CD1c-positive myeloid dendritic cell (primary cell): ENCODE data around the gene NOSTRIN.
"Not testable (repeated sequence)": the region's sequence is repeated elsewhere in the genome, so short reads cannot be mapped to it uniquely, and the experiment has no call there.

Experiments
- DNase-seq: peaks from one replicate; pipeline ENCODE4 v3.0.0-alpha.2; 2016; ENCODE audit errors: extremely low spot score

NOSTRIN gene

GRCh38 chr2:168819050-168819715 is 16.7 kb downstream of the NOSTRIN start:
- DNase-seq, result no peak

GRCh38 chr2:168819829-168820489 is 17.5 kb downstream of the NOSTRIN start:
- no peak for DNase-seq

GRCh38 chr2:168821577-168821976 is 19.1 kb downstream of the NOSTRIN start:
- DNase-seq, result no peak

GRCh38 chr2:168821992-168822391 is 19.6 kb downstream of the NOSTRIN start:
- DNase-seq, result no peak

GRCh38 chr2:168825126-168825525 is 22.7 kb downstream of the NOSTRIN start:
- DNase-seq, result no peak

- DNase-seq, result no peak
These were observed 28.5 kb downstream of the NOSTRIN start for GRCh38 chr2:168830958-168831357.

GRCh38 chr2:168831662-168832061 is 29.2 kb downstream of the NOSTRIN start:
- no peak for DNase-seq

- DNase-seq, result no peak
These were observed 33.5 kb downstream of the NOSTRIN start for GRCh38 chr2:168835969-168836368.

GRCh38 chr2:168841445-168841844 is 39.0 kb downstream of the NOSTRIN start:
- DNase-seq, result no peak

GRCh38 chr2:168843253-168843652 is 40.8 kb downstream of the NOSTRIN start:
- no peak for DNase-seq

GRCh38 chr2:168848225-168848624 is 45.8 kb downstream of the NOSTRIN start:
- DNase-seq, result no peak

GRCh38 chr2:168849610-168850009 is 47.2 kb downstream of the NOSTRIN start:
- no peak for DNase-seq

GRCh38 chr2:168850846-168851245 is 48.4 kb downstream of the NOSTRIN start:
- DNase-seq, result no peak

GRCh38 chr2:168851674-168852320 is 49.4 kb downstream of the NOSTRIN start:
- no peak for DNase-seq

GRCh38 chr2:168852481-168852880 is 50.0 kb downstream of the NOSTRIN start:
- no peak for DNase-seq

- DNase-seq, result no peak
These were observed 51.0 kb downstream of the NOSTRIN start for GRCh38 chr2:168853471-168853870.

- no peak for DNase-seq
These were observed 52.2 kb downstream of the NOSTRIN start for GRCh38 chr2:168854651-168855050.

GRCh38 chr2:168855601-168856000 is 53.2 kb downstream of the NOSTRIN start:
- DNase-seq, result no peak

- DNase-seq, result no peak
These were observed 55.7 kb downstream of the NOSTRIN start for GRCh38 chr2:168858146-168858545.

GRCh38 chr2:168867164-168867563 is 64.7 kb downstream of the NOSTRIN start:
- not testable (repeated sequence) for DNase-seq

- DNase-seq, result not testable (repeated sequence)
These were observed 67.9 kb downstream of the NOSTRIN start for GRCh38 chr2:168870369-168870768.

GRCh38 chr2:168870824-168871223 is 68.4 kb downstream of the NOSTRIN start:
- DNase-seq, result not testable (repeated sequence)
